AG09319 (cell line): ENCODE results near the gene PRR23E.

Source experiments
- DNase-seq: peaks from one replicate; pipeline ENCODE4 v3.0.0-alpha.2; 2010; ENCODE audit warnings: low read depth; ENCODE audit errors: extremely low read depth
- TF ChIP-seq, protein P1 (sequence below): IDR thresholded peaks from 2 replicates; pipeline ENCODE4 v1.5.1; 2011; ENCODE audit warnings: low read depth, mild to moderate bottlenecking, inconsistent platforms, low read length, moderate library complexity

PRR23E gene

DNA sequence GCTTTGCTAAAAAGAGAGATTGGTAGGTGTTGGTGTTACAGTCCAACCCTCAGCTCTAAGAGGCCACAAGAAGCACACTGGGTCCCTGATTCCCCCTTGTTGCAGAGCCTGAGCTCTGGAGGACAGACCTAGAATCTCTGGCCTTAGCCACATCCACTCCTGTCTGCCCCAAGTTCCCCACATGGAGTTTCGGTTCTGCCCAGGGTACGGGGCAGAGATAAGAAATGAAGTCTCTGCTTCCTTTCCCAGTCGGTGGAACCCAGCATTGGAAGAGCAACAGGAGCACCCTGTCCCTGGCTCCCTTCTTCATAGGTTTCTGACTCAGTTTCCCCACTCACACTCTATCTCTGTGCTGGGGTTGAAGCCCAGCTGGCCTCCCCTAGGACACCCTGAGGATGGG, 13.2 kb downstream of the PRR23E start:
- TF ChIP-seq, protein P1, sequence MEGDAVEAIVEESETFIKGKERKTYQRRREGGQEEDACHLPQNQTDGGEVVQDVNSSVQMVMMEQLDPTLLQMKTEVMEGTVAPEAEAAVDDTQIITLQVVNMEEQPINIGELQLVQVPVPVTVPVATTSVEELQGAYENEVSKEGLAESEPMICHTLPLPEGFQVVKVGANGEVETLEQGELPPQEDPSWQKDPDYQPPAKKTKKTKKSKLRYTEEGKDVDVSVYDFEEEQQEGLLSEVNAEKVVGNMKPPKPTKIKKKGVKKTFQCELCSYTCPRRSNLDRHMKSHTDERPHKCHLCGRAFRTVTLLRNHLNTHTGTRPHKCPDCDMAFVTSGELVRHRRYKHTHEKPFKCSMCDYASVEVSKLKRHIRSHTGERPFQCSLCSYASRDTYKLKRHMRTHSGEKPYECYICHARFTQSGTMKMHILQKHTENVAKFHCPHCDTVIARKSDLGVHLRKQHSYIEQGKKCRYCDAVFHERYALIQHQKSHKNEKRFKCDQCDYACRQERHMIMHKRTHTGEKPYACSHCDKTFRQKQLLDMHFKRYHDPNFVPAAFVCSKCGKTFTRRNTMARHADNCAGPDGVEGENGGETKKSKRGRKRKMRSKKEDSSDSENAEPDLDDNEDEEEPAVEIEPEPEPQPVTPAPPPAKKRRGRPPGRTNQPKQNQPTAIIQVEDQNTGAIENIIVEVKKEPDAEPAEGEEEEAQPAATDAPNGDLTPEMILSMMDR: no peak
- DNase-seq: no peak

DNA sequence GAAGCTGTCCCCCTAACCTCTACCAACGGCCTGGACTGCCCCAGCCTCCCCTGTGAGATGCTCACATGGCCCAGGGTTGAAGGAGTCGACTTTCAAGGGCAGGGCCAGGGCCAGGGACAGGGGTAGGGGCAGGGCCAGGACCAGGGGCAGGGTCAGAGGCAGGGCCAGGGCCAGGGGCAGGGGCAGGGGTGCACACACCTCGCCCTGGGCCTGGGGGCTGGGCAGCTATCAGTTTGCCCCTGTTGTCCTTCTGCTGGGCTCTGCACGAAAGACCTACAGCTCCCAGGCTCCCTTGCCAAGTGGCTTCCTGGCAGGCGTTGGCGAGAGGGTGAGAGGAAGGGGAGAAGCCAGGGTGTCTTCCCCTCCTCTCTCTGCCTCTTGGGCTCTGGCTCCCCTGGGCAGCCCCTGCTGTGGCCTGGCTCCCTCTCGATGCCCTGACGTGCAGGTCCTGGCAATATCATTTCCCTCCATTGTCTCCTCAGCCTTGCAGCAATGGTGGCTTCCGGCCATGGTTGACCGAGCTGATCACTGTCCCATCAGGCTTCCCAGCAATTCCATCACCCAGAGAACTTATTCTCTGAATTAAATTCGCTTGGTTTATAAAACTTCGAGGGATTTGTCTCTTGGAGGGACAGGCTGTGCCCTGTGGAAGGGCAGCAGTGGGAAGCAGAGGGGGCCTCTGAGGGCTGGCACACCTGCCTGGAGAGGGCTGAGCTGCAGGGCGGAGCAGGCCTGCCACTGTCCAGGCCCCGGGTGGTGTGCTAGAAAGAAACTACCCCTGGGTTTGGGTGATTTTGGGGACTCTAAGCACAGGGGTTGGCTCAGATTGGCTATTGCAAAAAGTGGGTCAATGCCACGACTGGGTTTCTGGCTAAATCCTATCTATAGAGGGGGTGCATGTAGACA, 13.9 kb downstream of the PRR23E start:
- DNase-seq: no peak
- TF ChIP-seq, protein P1: no peak

DNA sequence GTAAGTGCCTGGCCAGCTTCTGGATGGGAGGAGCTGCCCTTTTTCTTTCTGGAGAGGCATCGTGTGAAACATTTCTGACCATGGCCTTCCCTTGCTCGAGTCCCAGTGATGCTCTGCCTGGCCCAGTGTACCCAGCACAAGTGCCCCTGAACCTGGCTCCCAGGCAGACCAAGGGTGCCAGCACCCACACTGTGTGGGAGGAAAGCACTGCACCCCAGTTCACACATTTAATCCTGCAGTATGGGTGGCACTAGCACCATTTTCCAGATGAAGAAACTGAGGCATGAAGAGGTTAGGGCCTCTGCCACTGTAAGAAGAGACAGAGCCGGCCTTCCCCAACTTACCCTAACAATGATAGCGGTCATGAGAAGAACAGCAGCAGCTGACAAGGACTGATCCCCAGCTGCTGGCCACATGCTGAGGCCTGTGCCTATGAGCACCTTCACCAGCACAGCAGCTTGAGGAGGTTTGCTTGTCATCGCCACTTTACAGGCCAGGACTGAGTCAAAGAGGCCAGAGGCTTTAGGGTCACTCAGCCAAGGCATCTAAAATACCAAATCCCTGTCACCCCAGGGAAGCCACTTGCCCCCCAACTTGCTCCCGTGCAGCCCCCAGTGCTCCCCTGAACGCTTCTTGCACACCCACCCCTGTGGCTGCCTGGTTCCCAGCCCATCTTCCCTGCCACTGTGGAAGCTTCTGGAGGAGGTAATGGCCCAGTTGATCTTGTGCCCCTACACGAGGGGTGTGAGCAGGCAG, 15.0 kb downstream of the PRR23E start:
- no peak for DNase-seq
- TF ChIP-seq, protein P1: no peak

DNA sequence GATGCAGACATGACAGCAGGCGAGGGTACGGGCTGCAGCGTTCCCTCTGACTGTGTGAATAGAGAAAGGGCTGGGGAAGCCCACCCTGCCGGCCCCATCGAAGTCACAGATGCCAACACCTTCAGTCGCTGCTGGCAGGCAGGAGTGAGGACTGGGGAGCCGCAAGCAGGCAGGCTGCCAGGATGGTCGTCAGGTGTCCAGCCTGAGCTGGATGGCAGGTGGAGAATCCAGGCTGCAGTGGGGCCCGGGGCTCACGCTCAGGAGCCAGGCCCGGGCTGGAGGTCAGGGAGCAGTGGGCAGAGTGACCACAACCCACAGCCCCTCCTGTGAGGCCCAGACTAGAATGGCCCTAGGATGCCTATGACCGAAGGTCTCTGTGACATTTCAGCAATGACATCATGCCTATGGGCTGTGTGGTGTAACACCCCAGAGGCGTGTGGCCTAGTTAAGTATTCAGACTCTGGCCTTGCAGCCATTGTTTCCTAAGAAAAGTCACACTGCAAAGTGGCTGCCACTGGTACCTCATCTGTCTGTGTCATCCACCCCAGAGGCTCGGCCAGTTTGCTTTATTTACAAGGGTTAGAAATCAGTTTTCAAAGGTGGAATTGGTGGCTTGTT, 15.7 kb downstream of the PRR23E start:
- DNase-seq: no peak

DNA sequence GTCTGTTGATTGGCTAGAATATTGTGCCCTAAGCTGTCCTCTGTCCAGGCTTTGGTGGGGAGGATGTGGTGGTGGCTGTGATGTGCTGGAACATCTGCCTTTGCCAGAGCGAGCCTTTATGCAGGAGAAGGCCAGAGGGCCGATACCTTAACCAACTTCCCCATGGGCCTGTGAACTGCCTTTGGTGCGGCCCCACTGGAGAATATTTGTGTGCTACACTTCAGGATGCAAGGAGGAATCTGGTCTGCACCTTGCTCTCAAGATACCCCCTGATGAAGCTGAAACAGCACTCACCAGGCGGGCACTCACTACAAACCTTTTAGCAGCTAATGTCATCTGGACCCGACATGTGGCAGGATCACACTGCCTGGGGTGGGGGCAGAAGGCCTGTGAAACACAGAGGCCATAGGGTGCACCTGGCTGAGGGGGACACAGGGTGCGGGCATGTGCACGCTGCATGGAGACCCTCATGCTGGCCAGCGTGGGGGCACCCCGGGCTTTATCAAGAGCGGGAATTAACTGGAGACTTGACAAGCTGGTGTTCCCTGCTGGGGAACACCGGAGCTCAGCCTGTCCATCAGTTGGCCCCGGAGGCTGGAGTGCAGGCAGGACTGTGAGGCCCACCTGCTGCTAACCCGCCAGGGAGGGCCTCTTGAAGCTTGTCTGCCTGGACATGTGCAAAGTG, 16.4 kb downstream of the PRR23E start:
- no peak for DNase-seq

More for the DNA sequence above, 15.7 kb downstream of the PRR23E start:
- TF ChIP-seq, protein P1: no peak

DNA sequence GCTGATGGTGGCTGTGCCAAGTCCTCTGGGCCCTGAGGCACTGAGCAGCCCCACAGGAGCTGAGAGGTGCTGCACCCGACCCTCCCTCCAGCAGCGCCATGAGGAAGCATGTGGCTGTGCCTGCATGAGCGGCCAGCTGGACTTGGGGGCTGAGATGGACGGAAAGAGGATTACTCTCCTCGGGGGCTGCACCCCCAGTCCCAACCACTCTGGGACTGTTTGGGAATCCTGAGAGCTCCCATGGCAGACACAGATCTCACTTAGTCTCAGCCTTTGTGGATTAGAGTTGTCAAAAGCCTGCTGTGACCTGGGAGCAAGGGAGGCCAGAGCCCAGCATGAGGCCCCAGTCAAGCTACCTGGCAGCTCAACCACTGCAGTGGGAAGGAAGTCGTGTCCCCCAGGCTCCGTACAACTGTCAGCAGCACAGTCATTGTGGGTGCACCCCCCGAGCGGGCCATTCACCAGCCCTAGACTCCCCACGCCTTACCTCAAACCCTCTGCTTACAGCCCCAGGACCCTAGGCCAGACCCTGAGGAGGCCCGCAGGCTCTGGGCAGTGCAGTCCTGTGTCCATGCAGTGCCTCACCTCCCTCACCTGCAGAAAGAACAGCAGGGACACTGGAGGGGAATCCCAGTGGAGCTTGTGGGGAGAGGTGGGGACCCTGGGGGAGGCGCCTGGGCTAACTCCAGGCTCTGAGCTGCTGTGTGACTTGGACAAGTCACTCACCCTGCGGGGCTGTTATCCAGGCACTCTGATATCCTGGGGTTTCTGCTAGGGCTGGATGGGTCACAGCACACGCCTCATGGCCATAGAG, 17.1 kb downstream of the PRR23E start:
- DNase-seq: no peak
- TF ChIP-seq, protein P1: no peak

More for the DNA sequence above, 16.4 kb downstream of the PRR23E start:
- TF ChIP-seq, protein P1: no peak
